Hypothalamus (tissue), 51 donors: Measurements from ENCODE around the gene IGFBP5.

Source experiments
- DNase-seq, 51 donors: peaks; one replicate each; lab custom pipeline; 2025; lab: John Stamatoyannopoulos, UW

IGFBP5 gene

GRCh38 chr2:216690853-216691741 lies 4.3 kb downstream of the IGFBP5 start:
- DNase-seq = peak in 36 of 51 donors; percentile 3 to 72 (median 42)

- no peak for DNase-seq
Observed at GRCh38 chr2:216690456-216690852, 4.9 kb downstream of the IGFBP5 start.

GRCh38 chr2:216689397-216689796 lies 6.0 kb downstream of the IGFBP5 start:
- no peak for DNase-seq

- DNase-seq = no peak
Observed at GRCh38 chr2:216688731-216689340, 6.5 kb downstream of the IGFBP5 start.

GRCh38 chr2:216687646-216688045 lies 7.7 kb downstream of the IGFBP5 start:
- DNase-seq = no peak

GRCh38 chr2:216687111-216687510 lies 8.2 kb downstream of the IGFBP5 start:
- no peak for DNase-seq

- no peak for DNase-seq
Observed at GRCh38 chr2:216685327-216685875, 9.9 kb downstream of the IGFBP5 start.

GRCh38 chr2:216683846-216684245 lies 11.5 kb downstream of the IGFBP5 start:
- DNase-seq = peak in 2 of 51 donors; percentile 16 to 18

GRCh38 chr2:216681683-216682082 lies 13.7 kb downstream of the IGFBP5 start:
- no peak for DNase-seq

GRCh38 chr2:216680951-216681629 lies 14.3 kb downstream of the IGFBP5 start:
- no peak for DNase-seq

GRCh38 chr2:216679658-216680024 lies 15.7 kb downstream of the IGFBP5 start:
- no peak for DNase-seq

GRCh38 chr2:216678813-216679657 lies 16.3 kb downstream of the IGFBP5 start:
- DNase-seq = no peak

GRCh38 chr2:216678098-216678465 lies 17.3 kb downstream of the IGFBP5 start:
- no peak for DNase-seq

- DNase-seq = no peak
Observed at GRCh38 chr2:216677439-216678097, 17.8 kb downstream of the IGFBP5 start.

GRCh38 chr2:216676630-216677029 lies 18.7 kb downstream of the IGFBP5 start:
- no peak for DNase-seq

- DNase-seq = no peak
Observed at GRCh38 chr2:216674376-216674775, 21.0 kb downstream of the IGFBP5 start.

GRCh38 chr2:216673609-216674008 lies 21.7 kb downstream of the IGFBP5 start:
- no peak for DNase-seq

GRCh38 chr2:216673021-216673420 lies 22.3 kb downstream of the IGFBP5 start:
- DNase-seq = no peak

GRCh38 chr2:216672466-216672865 lies 22.9 kb downstream of the IGFBP5 start:
- DNase-seq = no peak

- no peak for DNase-seq
Observed at GRCh38 chr2:216671791-216672343, 23.5 kb downstream of the IGFBP5 start.
